Measurements from ENCODE around the gene PROZ. TPM values are rescaled to one million over a fixed set of nuclear protein-coding genes. Genes with fewer than 3 reads are reported as not detected.

The PROZ gene
- total and polyA plus RNA-seq, 2 of the 13 experiments (the other 11 are each of a cell fraction or from before 2014, with no cell fraction given): 5.6 to 22.5 TPM

- TF ChIP-seq ZBTB38 (CRISPR knock-in tag; IDR thresholded peaks at IDR 0.05) (peak; percentile 67), PRPF4 (IDR thresholded peaks at IDR 0.05; ENCODE audit: low read depth, low read length, poor library complexity, severe bottlenecking) (peak; percentile 46), FOXA3 (CRISPR knock-in tag; IDR thresholded peaks at IDR 0.05) (0 out of 2 replicates have a peak, but pooled peaks have one; percentile 5), ZBTB33 (CRISPR knock-in tag; IDR thresholded peaks at IDR 0.05) (peak; percentile 98), ZNF687 (CRISPR knock-in tag; IDR thresholded peaks at IDR 0.05) (peak; percentile 23)
These were observed 28.8 kb downstream of the PROZ start (continued) for GRCh38 chr13:113187263-113187669.

Measured in HepG2 (cell line).